SIG-M5 treated with dmso at 0.1 percent for 504 hours (cell line): Measurements from ENCODE around the gene C1QTNF6.

Experiments used
- DNase-seq: peaks from one replicate; lab custom pipeline; 2025; ENCODE audit not compliant: unreplicated experiment; lab: John Stamatoyannopoulos, UW

C1QTNF6 gene

GRCh38 chr22:37164505-37164887 is 23.6 kb downstream of the C1QTNF6 start:
- DNase-seq = no peak

GRCh38 chr22:37163575-37164504 is 24.2 kb downstream of the C1QTNF6 start:
- DNase-seq = no peak

GRCh38 chr22:37163096-37163489 is 25.0 kb downstream of the C1QTNF6 start:
- no peak for DNase-seq

- DNase-seq = no peak
Measured at GRCh38 chr22:37162221-37163095, 25.6 kb downstream of the C1QTNF6 start.

- DNase-seq = no peak
Measured at GRCh38 chr22:37161443-37161842, 26.6 kb downstream of the C1QTNF6 start.

- DNase-seq = no peak
Measured at GRCh38 chr22:37160027-37160426, 28.0 kb downstream of the C1QTNF6 start.

GRCh38 chr22:37158963-37159290 is 29.1 kb downstream of the C1QTNF6 start:
- no peak for DNase-seq

GRCh38 chr22:37157516-37158285 is 30.3 kb downstream of the C1QTNF6 start:
- no peak for DNase-seq

GRCh38 chr22:37156686-37157435 is 31.2 kb downstream of the C1QTNF6 start:
- no peak for DNase-seq

- DNase-seq = no peak
Measured at GRCh38 chr22:37155971-37156370, 32.1 kb downstream of the C1QTNF6 start.

GRCh38 chr22:37154925-37155712 is 32.9 kb downstream of the C1QTNF6 start:
- no peak for DNase-seq

- no peak for DNase-seq
Measured at GRCh38 chr22:37153901-37154300, 34.1 kb downstream of the C1QTNF6 start.

- no peak for DNase-seq
Measured at GRCh38 chr22:37151401-37151800, 36.6 kb downstream of the C1QTNF6 start.

GRCh38 chr22:37150701-37151100 is 37.3 kb downstream of the C1QTNF6 start:
- no peak for DNase-seq

GRCh38 chr22:37148742-37149665 is 39.0 kb downstream of the C1QTNF6 start:
- DNase-seq = no peak

- no peak for DNase-seq
Measured at GRCh38 chr22:37148031-37148651, 39.9 kb downstream of the C1QTNF6 start.

- no peak for DNase-seq
Measured at GRCh38 chr22:37147186-37147990, 40.7 kb downstream of the C1QTNF6 start.
